Vagina (tissue), 2 donors: ENCODE measurements around the gene C17orf50. TPM values are rescaled to one million over a fixed set of nuclear protein-coding genes. Genes with fewer than 3 reads are reported as not detected.

Experiments used
- DNase-seq, 2 donors: peaks; one replicate each; pipeline ENCODE4 v3.0.0-alpha.2; 2017; ENCODE audit errors: extremely low spot score in 2 of 2
- H3K27ac ChIP-seq: fragments of 200-600 bp; sonication (generic); one replicate; pipeline ENCODE4 v1.5.1; 2019
- H3K27me3 ChIP-seq: fragments of 200-600 bp; sonication (generic); one replicate; pipeline ENCODE4 v1.5.1; 2019
- H3K36me3 ChIP-seq, 2 donors: fragments of 200-600 bp; sonication (generic); one replicate each; pipeline ENCODE4 v1.5.1; 2017 to 2019
- H3K4me1 ChIP-seq: fragments of 200-600 bp; sonication (generic); one replicate; pipeline ENCODE4 v1.5.1; 2019
- H3K4me3 ChIP-seq, 2 donors: fragments of 200-600 bp; sonication (generic); 1 replicate in 1 of 2; 2 replicates in 1 of 2; pipeline ENCODE4 v1.5.1; 2016 to 2019
- H3K9me3 ChIP-seq: fragments of 200-600 bp; sonication (generic); one replicate; pipeline ENCODE4 v1.5.1; 2019
- POLR2A ChIP-seq, 2 donors: fragments of 450-650 bp; IDR thresholded peaks; one replicate each; pipeline ENCODE4 v1.6.1; 2017; ENCODE audit warnings: antibody characterized with exemption in 2 of 2, mild to moderate bottlenecking in 2 of 2, moderate library complexity in 2 of 2
- POLR2AphosphoS5 ChIP-seq, 2 donors: sonication (generic); formaldehyde crosslinking; IDR thresholded peaks; one replicate each; pipeline ENCODE4 v1.9.0; 2017; ENCODE audit warnings: antibody characterized with exemption in 2 of 2, mild to moderate bottlenecking in 2 of 2, low read depth in 1 of 2; ENCODE audit not compliant: insufficient read depth in 1 of 2
- intact Hi-C: fragments of 100-400 bp; cut with DNase I; formaldehyde crosslinking; loops from one replicate; pipeline ENCODE4 v1.15.1; 2023
- total RNA-seq: library from RNA; depleted of rRNA; stranded (reverse); fragments of >200 nt; gene quantifications from one replicate; pipeline ENCODE4 v1.2.3, GENCODE V29; 2016
- TF ChIP-seq, protein P1 (sequence below), 3 experiments: fragments of 450-650 bp in 2 of 3; fragments of 200-600 bp in 1 of 3; sonication (generic) in 1 of 3; IDR thresholded peaks; one replicate each; pipeline ENCODE4 v1.5.1; 2017 to 2019; ENCODE audit warnings: antibody characterized with exemption in 3 of 3, mild to moderate bottlenecking in 2 of 3, moderate library complexity in 2 of 3

The C17orf50 gene
- total RNA-seq, 1 donor from 2014 or later: not detected

DNA sequence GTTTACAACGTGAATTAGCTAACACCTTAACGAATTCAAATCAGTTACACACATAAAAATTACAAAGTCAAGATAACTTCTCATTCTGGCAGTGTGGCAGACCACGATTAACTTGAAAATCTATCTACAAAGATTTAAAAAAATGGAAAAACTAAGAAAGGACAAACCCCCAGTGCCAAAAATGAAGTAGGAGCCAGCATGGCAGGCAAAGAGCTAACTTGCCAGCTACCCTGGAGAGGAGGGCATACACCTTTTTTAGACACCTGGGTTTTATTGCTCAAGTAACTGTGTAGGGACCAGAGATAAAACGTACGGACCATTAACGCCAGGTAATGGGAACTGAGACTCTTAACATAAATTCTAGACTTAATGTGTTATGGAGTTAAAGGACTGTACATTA lies 51.1 kb downstream of the C17orf50 start:
- intact Hi-C loops: no loop called here
- H3K36me3 ChIP-seq: no peaks in the 10 kb centered on the region
- no peak for DNase-seq

DNA sequence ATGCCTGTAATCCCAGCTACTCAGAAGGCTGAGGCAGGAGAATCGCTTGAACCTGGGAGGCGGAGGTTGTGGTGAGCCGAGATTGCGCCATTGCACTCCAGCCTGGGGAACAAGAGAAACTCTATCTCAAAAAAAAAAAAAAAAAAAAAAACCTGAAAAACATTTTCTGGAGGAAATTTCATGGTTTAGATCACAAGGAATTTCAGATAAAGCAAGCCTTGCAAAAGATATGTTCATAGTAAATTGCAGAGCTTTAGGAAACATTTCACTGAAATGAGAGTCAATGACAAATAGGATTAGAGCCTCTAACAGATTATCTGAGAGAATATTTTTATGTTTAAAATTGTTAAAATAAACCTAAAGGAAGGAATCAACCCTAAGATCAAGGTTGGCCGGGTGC lies 51.8 kb downstream of the C17orf50 start:
- H3K27ac ChIP-seq: no peak overlapping the region
- H3K4me1 ChIP-seq: peaks cover 76% of the 10 kb centered on the region
- no peak overlapping the region for H3K4me3 ChIP-seq
- intact Hi-C loops: no loop called here
- TF ChIP-seq POLR2AphosphoS5 (IDR thresholded peaks at IDR 0.05; ENCODE audit: insufficient read depth in 1 of 2, low read depth in 1 of 2) (no peak), POLR2A (IDR thresholded peaks at IDR 0.05) (no peak)
- TF ChIP-seq, protein P1, sequence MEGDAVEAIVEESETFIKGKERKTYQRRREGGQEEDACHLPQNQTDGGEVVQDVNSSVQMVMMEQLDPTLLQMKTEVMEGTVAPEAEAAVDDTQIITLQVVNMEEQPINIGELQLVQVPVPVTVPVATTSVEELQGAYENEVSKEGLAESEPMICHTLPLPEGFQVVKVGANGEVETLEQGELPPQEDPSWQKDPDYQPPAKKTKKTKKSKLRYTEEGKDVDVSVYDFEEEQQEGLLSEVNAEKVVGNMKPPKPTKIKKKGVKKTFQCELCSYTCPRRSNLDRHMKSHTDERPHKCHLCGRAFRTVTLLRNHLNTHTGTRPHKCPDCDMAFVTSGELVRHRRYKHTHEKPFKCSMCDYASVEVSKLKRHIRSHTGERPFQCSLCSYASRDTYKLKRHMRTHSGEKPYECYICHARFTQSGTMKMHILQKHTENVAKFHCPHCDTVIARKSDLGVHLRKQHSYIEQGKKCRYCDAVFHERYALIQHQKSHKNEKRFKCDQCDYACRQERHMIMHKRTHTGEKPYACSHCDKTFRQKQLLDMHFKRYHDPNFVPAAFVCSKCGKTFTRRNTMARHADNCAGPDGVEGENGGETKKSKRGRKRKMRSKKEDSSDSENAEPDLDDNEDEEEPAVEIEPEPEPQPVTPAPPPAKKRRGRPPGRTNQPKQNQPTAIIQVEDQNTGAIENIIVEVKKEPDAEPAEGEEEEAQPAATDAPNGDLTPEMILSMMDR (IDR thresholded peaks at IDR 0.05): no peak
- DNase-seq: no peak
- H3K36me3 ChIP-seq: no peaks in the 10 kb centered on the region
- H3K9me3 ChIP-seq: no peaks in the 10 kb centered on the region
- no peaks in the 10 kb centered on the region for H3K27me3 ChIP-seq

More for the DNA sequence above, 51.1 kb downstream of the C17orf50 start:
- Histone ChIP-seq H3K27ac (no peak overlapping the region), H3K27me3 (no peaks in the 10 kb centered on the region), H3K4me1 (peaks cover 71% of the 10 kb centered on the region), H3K4me3 (no peak overlapping the region), H3K9me3 (no peaks in the 10 kb centered on the region)
- TF ChIP-seq POLR2A (IDR thresholded peaks at IDR 0.05) (no peak), POLR2AphosphoS5 (IDR thresholded peaks at IDR 0.05; ENCODE audit: insufficient read depth in 1 of 2, low read depth in 1 of 2) (no peak)
- TF ChIP-seq, protein P1 (IDR thresholded peaks at IDR 0.05): no peak

Other genes with a start within 250 kb of the C17orf50 start
- 12.3 TPM for gene SLFN12L, start 223.2 kb upstream of the C17orf50 start, total RNA-seq
- not detected for gene SLFN14, start 200.1 kb upstream of the C17orf50 start, total RNA-seq
- 2.9 TPM for gene PEX12, start 182.3 kb upstream of the C17orf50 start, total RNA-seq
- 62.1 TPM for gene AP2B1, start 173.6 kb upstream of the C17orf50 start, total RNA-seq
- gene RASL10B, start 29.2 kb upstream of the C17orf50 start, total RNA-seq: 9.1 TPM
- not detected for gene GAS2L2, start 7.6 kb upstream of the C17orf50 start, total RNA-seq
- 32.2 TPM for gene MMP28, start 34.8 kb downstream of the C17orf50 start, total RNA-seq
- 74.9 TPM for gene TAF15, start 48.6 kb downstream of the C17orf50 start, total RNA-seq
- gene HEATR9, start 108.0 kb downstream of the C17orf50 start, total RNA-seq: not detected
- gene CCL5, start 119.5 kb downstream of the C17orf50 start, total RNA-seq: 4.9 TPM
- 0.49 TPM for gene RDM1, start 169.9 kb downstream of the C17orf50 start, total RNA-seq
- not detected for gene LYZL6, start 182.8 kb downstream of the C17orf50 start, total RNA-seq
- gene CCL16, start 220.6 kb downstream of the C17orf50 start, total RNA-seq: not detected
- gene CCL14, start 225.8 kb downstream of the C17orf50 start, total RNA-seq: 93.1 TPM
- not detected for gene CCL15, start 240.7 kb downstream of the C17orf50 start, total RNA-seq